ENCODE data around the gene BGLAP. TPM values are rescaled to one million over a fixed set of nuclear protein-coding genes. Genes with fewer than 3 reads are reported as not detected.

Gene BGLAP
- total RNA-seq, 4 donors from 2014 or later: 1.6 to 2.1 TPM; not detected in 2

DNA sequence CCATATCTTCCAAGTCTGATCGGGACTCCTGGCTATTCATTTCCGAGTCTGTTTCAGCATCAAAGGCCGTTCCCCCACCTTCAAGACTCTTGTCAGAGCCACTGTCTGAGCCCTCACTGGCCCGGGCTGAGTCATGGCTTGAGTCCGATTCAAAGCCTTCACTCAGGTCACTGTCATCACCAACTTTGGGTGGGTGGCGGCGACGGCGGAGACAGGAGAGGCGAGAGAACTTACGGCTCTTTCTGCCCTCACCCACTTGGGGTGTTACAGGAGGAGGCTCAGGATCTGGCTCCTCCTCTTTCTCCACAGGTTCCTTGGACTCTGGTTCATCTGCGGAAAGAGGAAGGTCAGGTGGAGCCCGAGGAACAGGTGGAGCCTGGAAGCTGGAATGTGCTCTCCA, 24.1 kb downstream of the BGLAP start:
- Histone ChIP-seq H3K27me3 (no peaks in the 10 kb centered on the region), H3K4me1 (no peaks in the 10 kb centered on the region), H3K9me3 (no peaks in the 10 kb centered on the region), H3K4me3 (no peak overlapping the region), H3K36me3 (peaks cover 0 to 87% (median 36%) of the 10 kb centered on the region in 4 donors), H3K27ac (no peak overlapping the region)
- DNase-seq: no peak
- in situ Hi-C loops (cut with MboI; ENCODE audit: low pct_ligation_motif_present in 1 of 4, low pct_unique_long_range_greater_than_20kb in 1 of 4, low sequenced_read_pairs in 3 of 4) (no loop called here), intact Hi-C loops (cut with DNase I; ENCODE audit: low total_unique reads) (no loop called here)
- TF ChIP-seq POLR2AphosphoS5 (IDR thresholded peaks at IDR 0.05) (no peak), POLR2A (IDR thresholded peaks at IDR 0.05) (no peak), EP300 (IDR thresholded peaks at IDR 0.05; ENCODE audit: low read depth) (no peak)
- TF ChIP-seq, protein P1, sequence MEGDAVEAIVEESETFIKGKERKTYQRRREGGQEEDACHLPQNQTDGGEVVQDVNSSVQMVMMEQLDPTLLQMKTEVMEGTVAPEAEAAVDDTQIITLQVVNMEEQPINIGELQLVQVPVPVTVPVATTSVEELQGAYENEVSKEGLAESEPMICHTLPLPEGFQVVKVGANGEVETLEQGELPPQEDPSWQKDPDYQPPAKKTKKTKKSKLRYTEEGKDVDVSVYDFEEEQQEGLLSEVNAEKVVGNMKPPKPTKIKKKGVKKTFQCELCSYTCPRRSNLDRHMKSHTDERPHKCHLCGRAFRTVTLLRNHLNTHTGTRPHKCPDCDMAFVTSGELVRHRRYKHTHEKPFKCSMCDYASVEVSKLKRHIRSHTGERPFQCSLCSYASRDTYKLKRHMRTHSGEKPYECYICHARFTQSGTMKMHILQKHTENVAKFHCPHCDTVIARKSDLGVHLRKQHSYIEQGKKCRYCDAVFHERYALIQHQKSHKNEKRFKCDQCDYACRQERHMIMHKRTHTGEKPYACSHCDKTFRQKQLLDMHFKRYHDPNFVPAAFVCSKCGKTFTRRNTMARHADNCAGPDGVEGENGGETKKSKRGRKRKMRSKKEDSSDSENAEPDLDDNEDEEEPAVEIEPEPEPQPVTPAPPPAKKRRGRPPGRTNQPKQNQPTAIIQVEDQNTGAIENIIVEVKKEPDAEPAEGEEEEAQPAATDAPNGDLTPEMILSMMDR (IDR thresholded peaks at IDR 0.05): no peak
- WGBS, 2 donors (ENCODE audit: low coverage in 1 of 2): 87 to 92% methylated on average over 3 to 13 of the region's 13 CpGs

DNA sequence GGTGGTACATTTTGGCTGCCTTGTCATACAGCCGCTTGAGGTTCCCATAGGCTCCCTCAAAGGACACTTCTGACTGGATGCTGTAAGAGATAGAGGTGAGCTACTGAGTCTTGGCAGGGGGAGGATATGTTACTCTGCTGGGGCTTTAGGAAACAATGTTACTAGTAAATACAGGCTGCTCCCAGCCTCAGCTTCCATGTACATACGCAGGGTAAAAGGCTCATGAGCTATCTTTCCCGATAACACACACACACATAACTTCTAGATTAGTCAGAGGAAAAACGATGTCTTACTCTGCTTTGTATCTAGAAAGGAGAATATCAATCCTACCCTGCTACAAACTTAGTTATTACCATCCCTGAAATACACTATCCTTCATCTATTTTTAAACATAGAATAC, 26.4 kb downstream of the BGLAP start:
- peaks cover 0 to 91% (median 43%) of the 10 kb centered on the region in 4 donors for H3K36me3 ChIP-seq
- intact Hi-C loops (cut with DNase I; ENCODE audit: low total_unique reads) (no loop called here), in situ Hi-C loops (cut with MboI; ENCODE audit: low pct_ligation_motif_present in 1 of 4, low pct_unique_long_range_greater_than_20kb in 1 of 4, low sequenced_read_pairs in 3 of 4) (no loop called here)
- 75 to 81% methylated on average over 3 to 4 of the region's 4 CpGs for WGBS, 2 donors (ENCODE audit: low coverage in 1 of 2)
- TF ChIP-seq, protein P1 (IDR thresholded peaks at IDR 0.05): no peak
- no peak for TF ChIP-seq EP300 (IDR thresholded peaks at IDR 0.05; ENCODE audit: low read depth)
- TF ChIP-seq POLR2A (IDR thresholded peaks at IDR 0.05): no peak
- no peak for TF ChIP-seq POLR2AphosphoS5 (IDR thresholded peaks at IDR 0.05)
- no peaks in the 10 kb centered on the region for H3K27me3 ChIP-seq
- no peaks in the 10 kb centered on the region for H3K9me3 ChIP-seq
- H3K27ac ChIP-seq: no peak overlapping the region
- DNase-seq: no peak
- H3K4me3 ChIP-seq: no peak overlapping the region
- H3K4me1 ChIP-seq: no peaks in the 10 kb centered on the region

DNA sequence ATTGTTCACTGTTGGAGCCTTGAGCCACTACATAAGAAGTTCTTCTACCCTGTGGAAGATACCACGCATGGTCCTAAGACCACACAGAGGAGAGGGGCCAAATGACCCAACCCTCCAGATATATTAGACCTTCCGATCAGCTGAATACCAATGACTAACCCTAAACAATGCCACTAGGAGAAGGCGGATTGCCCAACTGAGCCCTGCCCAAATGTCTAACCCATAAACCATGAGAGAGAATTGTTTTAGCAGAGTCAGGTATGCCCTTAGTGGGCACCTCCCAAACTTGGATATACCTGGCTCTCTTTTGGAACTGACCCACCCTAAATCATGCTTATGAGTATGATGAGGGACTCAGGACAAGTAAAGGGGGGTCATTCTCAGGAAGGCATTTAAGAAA, 28.3 kb downstream of the BGLAP start:
- Histone ChIP-seq H3K36me3 (peaks cover 0 to 93% (median 46%) of the 10 kb centered on the region in 4 donors), H3K27me3 (no peaks in the 10 kb centered on the region), H3K4me1 (no peaks in the 10 kb centered on the region), H3K9me3 (no peaks in the 10 kb centered on the region), H3K27ac (no peak overlapping the region), H3K4me3 (no peak overlapping the region)
- no peak for DNase-seq
- in situ Hi-C loops (cut with MboI; ENCODE audit: low pct_ligation_motif_present in 1 of 4, low pct_unique_long_range_greater_than_20kb in 1 of 4, low sequenced_read_pairs in 3 of 4) (no loop called here), intact Hi-C loops (cut with DNase I; ENCODE audit: low total_unique reads) (no loop called here)
- TF ChIP-seq EP300 (IDR thresholded peaks at IDR 0.05; ENCODE audit: low read depth) (no peak), POLR2A (IDR thresholded peaks at IDR 0.05) (no peak), POLR2AphosphoS5 (IDR thresholded peaks at IDR 0.05) (no peak)
- TF ChIP-seq, protein P1 (IDR thresholded peaks at IDR 0.05): no peak
- WGBS, 2 donors (ENCODE audit: low coverage in 1 of 2): 95% methylated on average over 3 of the region's 3 CpGs; no CpG with 5 or more reads in 1 of the 2 donors

DNA sequence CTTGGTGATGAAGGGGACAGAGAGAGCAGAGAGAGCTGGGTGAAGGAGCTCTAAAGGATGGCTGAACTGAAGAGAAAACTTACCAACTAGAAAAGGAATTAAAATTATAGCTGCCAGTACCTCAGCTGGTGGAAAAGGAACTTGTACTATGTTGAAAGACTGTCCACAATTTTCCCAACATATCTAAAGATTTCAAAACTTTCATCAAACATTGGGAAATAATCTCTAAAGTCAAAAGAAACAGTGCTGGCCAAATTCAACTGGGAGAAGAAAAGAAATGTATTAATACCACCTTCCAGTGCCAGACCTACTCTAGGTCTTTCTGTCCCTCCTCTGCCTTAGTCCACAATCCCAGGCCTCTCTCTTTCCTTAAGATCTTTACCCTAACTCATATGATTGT, 34.5 kb downstream of the BGLAP start:
- no peaks in the 10 kb centered on the region for H3K9me3 ChIP-seq
- intact Hi-C loops (cut with DNase I; ENCODE audit: low total_unique reads) (no loop called here), in situ Hi-C loops (cut with MboI; ENCODE audit: low pct_ligation_motif_present in 1 of 4, low pct_unique_long_range_greater_than_20kb in 1 of 4, low sequenced_read_pairs in 3 of 4) (no loop called here)
- H3K27me3 ChIP-seq: no peaks in the 10 kb centered on the region
- H3K4me1 ChIP-seq: peaks cover 4 to 20% (median 6%) of the 10 kb centered on the region in 4 donors
- peaks cover 0 to 66% (median 31%) of the 10 kb centered on the region in 4 donors for H3K36me3 ChIP-seq
- no peak for DNase-seq
- TF ChIP-seq POLR2A (IDR thresholded peaks at IDR 0.05) (no peak), POLR2AphosphoS5 (IDR thresholded peaks at IDR 0.05) (no peak), EP300 (IDR thresholded peaks at IDR 0.05; ENCODE audit: low read depth) (no peak)
- H3K4me3 ChIP-seq: no peak overlapping the region
- no peak overlapping the region for H3K27ac ChIP-seq

DNA sequence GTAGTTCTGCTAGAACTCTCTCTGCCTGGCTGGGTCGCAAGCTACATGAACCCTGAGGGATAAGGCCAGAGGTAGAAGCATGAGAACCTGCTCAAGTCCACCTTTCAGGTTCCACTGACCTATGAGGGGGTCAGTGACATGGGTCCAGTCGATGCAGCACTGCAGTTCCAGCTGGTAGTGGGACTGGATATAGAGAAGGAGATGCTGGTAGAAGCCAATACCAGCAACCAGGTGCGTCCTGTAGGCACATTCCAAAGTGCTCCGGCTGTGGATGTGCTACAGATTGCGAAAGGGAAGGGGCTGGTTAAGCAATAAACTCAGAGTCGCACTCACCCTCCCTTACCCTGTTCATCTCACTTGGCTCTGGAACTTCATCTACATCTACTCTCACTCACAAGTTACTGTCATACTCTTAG, 35.0 kb downstream of the BGLAP start:
- Histone ChIP-seq H3K4me1 (peaks cover 8 to 25% (median 10%) of the 10 kb centered on the region in 4 donors), H3K27ac (no peak overlapping the region), H3K27me3 (no peaks in the 10 kb centered on the region), H3K9me3 (no peaks in the 10 kb centered on the region), H3K36me3 (peaks cover 0 to 62% (median 30%) of the 10 kb centered on the region in 4 donors), H3K4me3 (no peak overlapping the region)
- DNase-seq: no peak
- intact Hi-C loops (cut with DNase I; ENCODE audit: low total_unique reads) (no loop called here), in situ Hi-C loops (cut with MboI; ENCODE audit: low pct_ligation_motif_present in 1 of 4, low pct_unique_long_range_greater_than_20kb in 1 of 4, low sequenced_read_pairs in 3 of 4) (no loop called here)
- TF ChIP-seq, protein P1 (IDR thresholded peaks at IDR 0.05): no peak
- TF ChIP-seq POLR2AphosphoS5 (IDR thresholded peaks at IDR 0.05): no peak
- TF ChIP-seq EP300 (IDR thresholded peaks at IDR 0.05; ENCODE audit: low read depth): no peak
- TF ChIP-seq POLR2A (IDR thresholded peaks at IDR 0.05): no peak
- 87 to 100% methylated on average over 1 to 6 of the region's 6 CpGs for WGBS, 2 donors (ENCODE audit: low coverage in 1 of 2)

All from transverse colon (tissue), 4 donors.